Adipocyte (in vitro differentiated cells): Measurements from ENCODE around the gene DPP3.
A peak's percentile ranks its signal among the peaks of the same experiment; 100 is the strongest.
"Not testable (repeated sequence)": the region's sequence is repeated elsewhere in the genome, so short reads cannot be mapped to it uniquely, and the experiment has no call there.

Experiments
- DNase-seq: peaks from one replicate; pipeline ENCODE4 v3.0.0-alpha.2; 2015; ENCODE audit warnings: low read depth
- H3K27me3 ChIP-seq: replicated peaks from 2 replicates; pipeline ENCODE4 v1.7.0; 2013; ENCODE audit warnings: mild to moderate bottlenecking, low read length, moderate library complexity; ENCODE audit not compliant: control insufficient read depth, insufficient read depth
- H3K36me3 ChIP-seq: 2 replicates; pipeline ENCODE4 v1.7.0; 2013; ENCODE audit warnings: low read length, mild to moderate bottlenecking, moderate library complexity; ENCODE audit not compliant: control insufficient read depth, insufficient read depth, severe bottlenecking
- H3K4me1 ChIP-seq: 2 replicates; pipeline ENCODE4 v1.7.0; 2013; ENCODE audit warnings: mild to moderate bottlenecking, low read length, moderate library complexity; ENCODE audit not compliant: control insufficient read depth, insufficient read depth
- H3K4me3 ChIP-seq: 2 replicates; pipeline ENCODE4 v1.7.0; 2013; ENCODE audit warnings: mild to moderate bottlenecking, low read length, moderate library complexity
- H3K9ac ChIP-seq: 2 replicates; pipeline ENCODE4 v1.7.0; 2013; ENCODE audit warnings: mild to moderate bottlenecking, low read length, moderate library complexity
- H3K9me3 ChIP-seq: 2 replicates; pipeline ENCODE4 v1.7.0; 2013; ENCODE audit warnings: mild to moderate bottlenecking, low read length, moderate library complexity; ENCODE audit not compliant: control insufficient read depth

The DPP3 gene, protein sequence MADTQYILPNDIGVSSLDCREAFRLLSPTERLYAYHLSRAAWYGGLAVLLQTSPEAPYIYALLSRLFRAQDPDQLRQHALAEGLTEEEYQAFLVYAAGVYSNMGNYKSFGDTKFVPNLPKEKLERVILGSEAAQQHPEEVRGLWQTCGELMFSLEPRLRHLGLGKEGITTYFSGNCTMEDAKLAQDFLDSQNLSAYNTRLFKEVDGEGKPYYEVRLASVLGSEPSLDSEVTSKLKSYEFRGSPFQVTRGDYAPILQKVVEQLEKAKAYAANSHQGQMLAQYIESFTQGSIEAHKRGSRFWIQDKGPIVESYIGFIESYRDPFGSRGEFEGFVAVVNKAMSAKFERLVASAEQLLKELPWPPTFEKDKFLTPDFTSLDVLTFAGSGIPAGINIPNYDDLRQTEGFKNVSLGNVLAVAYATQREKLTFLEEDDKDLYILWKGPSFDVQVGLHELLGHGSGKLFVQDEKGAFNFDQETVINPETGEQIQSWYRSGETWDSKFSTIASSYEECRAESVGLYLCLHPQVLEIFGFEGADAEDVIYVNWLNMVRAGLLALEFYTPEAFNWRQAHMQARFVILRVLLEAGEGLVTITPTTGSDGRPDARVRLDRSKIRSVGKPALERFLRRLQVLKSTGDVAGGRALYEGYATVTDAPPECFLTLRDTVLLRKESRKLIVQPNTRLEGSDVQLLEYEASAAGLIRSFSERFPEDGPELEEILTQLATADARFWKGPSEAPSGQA

DNA sequence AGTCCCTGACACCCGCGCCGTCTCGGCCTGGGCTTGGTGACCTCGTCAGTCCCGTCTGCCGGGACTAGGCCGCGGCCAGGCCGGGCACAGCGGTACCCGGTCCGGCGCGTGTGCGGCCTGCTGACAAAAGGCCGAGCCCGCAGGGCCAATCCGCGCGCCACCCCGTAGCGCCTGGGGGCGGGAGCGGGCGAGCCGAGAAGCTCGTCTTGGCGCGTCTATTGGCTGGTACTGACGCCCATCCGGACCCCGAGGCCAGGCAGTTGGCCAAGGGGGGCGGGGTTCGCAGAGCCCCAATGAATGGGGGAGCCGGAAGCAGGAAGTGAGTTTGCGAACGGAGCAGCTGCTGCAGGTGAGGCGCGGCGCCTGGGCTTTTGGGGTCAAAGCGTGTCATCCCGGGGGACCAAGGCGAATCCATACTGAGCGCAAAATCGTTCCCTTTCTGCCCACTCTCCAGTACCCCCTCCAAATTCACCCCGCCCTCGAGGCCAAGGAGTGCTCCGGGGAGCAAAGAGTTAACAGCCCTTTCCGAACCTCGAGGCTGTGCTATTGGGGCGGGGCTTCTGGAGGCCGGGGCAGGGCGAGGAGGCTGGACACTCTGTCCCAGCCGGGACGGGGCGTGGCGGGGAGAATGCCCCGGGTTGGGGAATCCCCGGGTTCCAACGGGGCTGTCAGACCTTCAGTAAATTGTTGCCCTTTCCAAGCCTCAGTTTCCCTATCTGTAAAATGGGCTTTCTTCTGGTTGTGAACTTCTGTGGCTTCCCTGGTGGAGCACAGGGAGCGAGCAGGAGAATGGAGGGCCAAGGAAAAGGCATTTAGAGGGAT, at the start of gene DPP3:
Gene DPP3 (plus strand): TSS at position 318 of the 822 bp plus-strand sequence. CDS start 1,767 bp downstream, outside the sequence.
- Histone ChIP-seq H3K36me3 (peaks cover 11% of the 10 kb centered on the region), H3K4me1 (peaks cover 19% of the 10 kb centered on the region), H3K27me3 (no peaks in the 10 kb centered on the region), H3K4me3 (peak within 1 kb of the TSS; percentile 92), H3K9me3 (no peaks in the 10 kb centered on the region), H3K9ac (peak within 1 kb of the TSS; percentile 99)
- peak; percentile 99 for DNase-seq

DNA sequence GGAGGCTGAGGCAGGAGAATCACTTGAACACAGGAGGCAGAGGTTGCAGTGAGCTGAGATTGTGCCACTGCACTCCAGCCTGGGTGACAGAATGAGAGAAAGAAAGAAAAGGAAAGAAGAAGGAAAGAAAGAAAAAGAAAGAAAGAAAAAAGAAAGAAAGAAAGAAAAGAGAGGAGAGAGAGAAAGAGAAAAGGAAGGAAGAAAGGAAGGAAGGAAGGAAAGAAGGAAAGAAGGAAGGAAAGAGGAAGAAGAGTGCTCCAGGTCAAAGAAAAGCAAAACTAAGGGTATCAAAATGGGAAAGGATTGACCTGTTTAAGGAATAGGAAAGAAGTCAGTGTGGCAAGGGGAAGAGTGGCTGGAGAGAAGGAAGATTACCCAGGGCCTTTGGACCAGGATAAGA, 48.9 kb upstream of the DPP3 start:
- H3K9ac ChIP-seq, H3K27me3 ChIP-seq, H3K4me1 ChIP-seq, DNase-seq, H3K4me3 ChIP-seq, H3K9me3 ChIP-seq: not testable (repeated sequence)
- H3K36me3 ChIP-seq, result peaks cover 15% of the 10 kb centered on the region

DNA sequence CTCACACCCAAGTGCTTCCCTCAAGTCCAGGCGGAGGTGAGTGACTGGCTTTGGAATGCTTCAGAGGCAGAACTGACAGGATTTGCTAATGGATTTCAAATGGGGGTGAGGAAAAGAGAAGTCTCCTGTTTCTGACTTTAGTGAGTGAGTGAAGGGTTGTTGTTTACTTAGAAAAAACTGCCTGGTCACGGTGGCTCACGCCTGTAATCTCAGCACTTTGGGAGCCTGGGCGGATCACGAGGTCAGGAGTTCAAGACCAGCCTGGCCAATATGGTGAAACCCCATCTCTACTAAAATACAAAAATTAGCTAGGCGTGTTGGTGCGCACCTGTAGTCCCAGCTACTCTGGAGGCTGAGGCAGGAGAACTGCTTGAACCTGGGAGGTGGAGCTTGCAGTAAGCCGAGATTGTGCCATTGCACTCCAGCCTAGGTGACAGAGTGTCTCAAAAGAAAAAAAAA, 48.3 kb upstream of the DPP3 start:
- not testable (repeated sequence) for H3K9me3 ChIP-seq, H3K4me1 ChIP-seq, H3K27me3 ChIP-seq, H3K9ac ChIP-seq, H3K4me3 ChIP-seq, DNase-seq
- peaks cover 16% of the 10 kb centered on the region for H3K36me3 ChIP-seq

DNA sequence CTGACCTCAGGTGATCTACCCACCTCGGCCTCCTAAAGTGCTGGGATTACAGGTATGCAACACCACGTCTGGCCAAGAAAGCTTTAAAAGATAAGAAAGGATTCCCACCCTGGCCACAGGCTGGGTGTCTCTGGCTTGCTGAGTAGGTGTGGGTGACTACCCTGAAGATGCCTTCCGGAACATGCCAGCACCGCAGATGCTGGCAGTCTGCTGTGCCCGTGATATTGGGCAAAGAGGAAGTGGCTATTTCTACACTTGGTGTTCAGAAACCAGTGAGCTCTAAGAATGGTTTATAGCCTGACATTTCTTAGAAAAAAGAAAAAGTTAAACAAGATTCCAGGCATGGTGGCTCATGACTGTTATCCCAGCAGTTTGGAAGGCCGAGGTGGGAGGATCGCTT, 47.6 kb upstream of the DPP3 start:
- Histone ChIP-seq H3K9me3 (no peaks in the 10 kb centered on the region), H3K27me3 (no peaks in the 10 kb centered on the region), H3K9ac (no peak overlapping the region), H3K4me3 (no peak overlapping the region), H3K4me1 (no peaks in the 10 kb centered on the region), H3K36me3 (peaks cover 18% of the 10 kb centered on the region)
- no peak for DNase-seq

DNA sequence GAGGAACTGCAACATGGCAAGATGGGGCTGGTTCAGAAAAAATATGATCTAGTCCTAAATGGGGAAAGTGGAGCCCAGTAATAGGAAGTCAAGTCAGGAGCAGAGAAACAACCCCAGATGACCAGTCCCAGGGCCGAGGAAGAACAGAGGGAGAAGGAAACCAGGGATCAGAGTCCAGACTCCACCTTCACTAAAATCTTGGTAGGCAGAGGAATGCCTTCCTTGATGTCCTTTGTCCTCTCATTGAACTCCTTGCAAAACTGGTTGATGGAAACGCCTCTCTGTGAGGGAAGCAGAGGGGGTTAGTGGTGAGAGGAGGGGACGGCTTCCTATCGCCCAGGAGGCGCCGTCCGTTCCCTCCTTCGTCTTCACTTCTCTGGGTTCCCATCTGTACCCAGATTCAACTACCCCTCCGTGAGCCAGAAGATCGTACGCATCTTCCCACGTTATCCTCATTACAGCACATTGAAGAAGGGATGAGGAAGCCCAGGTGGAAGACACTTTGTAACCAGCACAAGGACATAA, 42.2 kb upstream of the DPP3 start:
- peaks cover 5% of the 10 kb centered on the region for H3K4me1 ChIP-seq
- no peak for DNase-seq
- H3K36me3 ChIP-seq, result peaks cover 18% of the 10 kb centered on the region
- peak overlapping the region; percentile 86 for H3K4me3 ChIP-seq
- H3K27me3 ChIP-seq, result no peaks in the 10 kb centered on the region
- H3K9ac ChIP-seq, result peak overlapping the region; percentile 90
- H3K9me3 ChIP-seq, result no peaks in the 10 kb centered on the region

DNA sequence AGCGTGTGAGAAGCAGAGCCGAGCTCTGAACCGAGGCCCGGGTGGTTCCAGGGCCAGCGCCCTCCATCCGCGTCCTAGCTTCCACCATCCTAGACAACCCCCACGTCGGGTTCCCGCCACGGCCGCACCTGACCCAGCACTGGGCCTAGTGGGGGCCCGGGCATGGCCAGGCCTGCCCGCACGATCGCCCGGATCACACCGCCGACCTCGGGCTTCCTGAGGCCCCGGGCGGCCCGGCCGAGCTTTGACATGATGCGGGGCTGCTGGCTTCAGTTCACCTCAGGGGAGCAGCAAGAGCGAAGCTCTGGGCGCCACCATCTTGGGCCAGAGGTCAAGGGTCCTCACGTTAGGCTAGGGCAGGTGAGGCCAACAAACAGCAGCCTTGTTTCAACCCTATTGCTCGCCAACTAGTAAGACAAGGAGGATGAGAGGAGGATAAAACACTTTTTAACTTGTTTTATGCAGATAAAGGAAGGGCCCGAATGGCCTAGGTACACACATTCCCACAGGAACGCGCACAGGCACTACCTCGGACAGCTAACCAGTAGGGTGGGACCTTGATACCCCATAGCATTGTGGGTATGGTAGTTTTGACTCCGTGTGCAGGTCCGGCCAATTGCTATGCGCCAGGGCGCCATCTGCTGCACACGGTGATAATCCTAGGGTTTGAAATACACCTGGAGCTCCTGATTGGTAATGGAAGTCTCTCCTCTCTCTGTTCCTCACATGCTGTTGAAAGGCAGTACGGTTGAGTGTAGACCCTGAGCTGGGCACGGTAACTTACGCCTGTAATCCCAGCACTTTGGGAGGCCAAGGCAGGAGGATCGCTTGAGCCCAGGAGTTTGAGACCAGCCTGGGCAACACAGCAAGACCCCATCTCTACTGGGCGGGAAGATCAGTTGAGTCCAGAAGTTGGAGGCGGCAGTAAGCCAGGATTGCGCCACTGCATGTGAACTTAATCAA, 41.4 kb upstream of the DPP3 start, which contains the start of gene MRPL11:
Gene MRPL11 (minus strand): TSS at position 345 of the 963 bp plus-strand sequence. CDS start 94 bp downstream, at position 251.
- H3K4me3 ChIP-seq, result peak within 1 kb of the TSS; percentile 86
- peaks cover 11% of the 10 kb centered on the region for H3K4me1 ChIP-seq
- H3K9ac ChIP-seq, result peak within 1 kb of the TSS; percentile 90
- no peaks in the 10 kb centered on the region for H3K27me3 ChIP-seq
- H3K36me3 ChIP-seq, result peaks cover 18% of the 10 kb centered on the region
- DNase-seq, result peak; percentile 97
- H3K9me3 ChIP-seq, result no peaks in the 10 kb centered on the region

DNA sequence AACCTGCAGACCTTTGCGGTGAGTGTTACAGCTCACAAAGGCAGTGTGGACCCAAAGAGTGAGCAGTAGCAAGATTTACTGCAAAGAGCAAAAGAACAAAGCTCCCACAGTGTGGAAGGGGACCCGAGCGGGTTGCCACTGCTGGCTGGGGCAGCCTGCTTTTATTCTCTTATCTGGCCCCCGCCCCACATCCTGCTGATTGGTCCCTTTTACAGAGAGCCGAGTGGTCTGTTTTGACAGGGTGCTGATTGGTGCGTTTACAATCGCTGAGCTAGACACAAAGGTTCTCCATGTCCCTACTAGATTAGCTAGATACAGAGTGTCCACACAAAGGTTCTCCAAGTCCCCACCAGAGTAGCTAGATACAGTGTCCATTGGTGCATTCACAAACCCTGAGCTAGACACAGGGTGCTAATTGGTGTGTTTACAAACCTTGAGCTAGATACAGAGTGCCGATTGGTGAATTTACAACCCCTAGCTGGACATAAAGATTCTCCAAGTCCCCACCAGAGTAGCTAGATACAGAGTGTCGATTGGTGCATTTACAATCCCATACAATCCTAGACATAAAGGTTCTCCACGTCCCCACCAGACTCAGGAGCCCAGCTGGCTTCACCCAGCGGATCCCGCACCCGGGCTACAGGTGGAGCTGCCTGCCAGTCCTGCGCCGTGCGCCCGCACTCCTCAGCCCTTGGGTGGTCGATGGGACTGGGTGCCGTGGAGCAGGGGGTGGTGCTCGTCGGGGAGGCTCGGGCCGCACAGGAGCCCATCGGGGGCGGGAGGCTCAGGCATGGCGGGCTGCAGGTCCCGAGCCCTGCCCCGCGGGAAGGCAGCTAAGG, 39.9 kb upstream of the DPP3 start:
- H3K4me3 ChIP-seq, H3K27me3 ChIP-seq, DNase-seq, H3K9ac ChIP-seq, H3K9me3 ChIP-seq: not testable (repeated sequence)
- Histone ChIP-seq H3K4me1 (peaks cover 17% of the 10 kb centered on the region), H3K36me3 (peaks cover 12% of the 10 kb centered on the region)

DNA sequence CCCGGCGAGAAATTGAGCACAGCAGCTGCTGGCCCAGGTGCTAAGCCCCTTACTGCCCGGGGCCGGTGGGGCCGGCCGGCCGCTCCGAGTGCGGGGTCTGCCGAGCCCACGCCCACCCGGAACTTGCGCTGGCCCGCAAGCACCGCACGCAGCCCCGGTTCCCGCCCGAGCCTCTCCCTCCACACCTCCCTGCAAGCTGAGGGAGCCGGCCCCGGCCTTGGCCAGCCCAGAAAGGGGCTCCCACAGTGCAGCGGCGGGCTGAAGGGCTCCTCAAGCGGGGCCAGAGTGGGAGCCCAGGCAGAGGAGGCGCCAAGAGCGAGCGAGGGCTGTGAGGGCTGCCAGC, 39.3 kb upstream of the DPP3 start:
- not testable (repeated sequence) for H3K9ac ChIP-seq

DNA sequence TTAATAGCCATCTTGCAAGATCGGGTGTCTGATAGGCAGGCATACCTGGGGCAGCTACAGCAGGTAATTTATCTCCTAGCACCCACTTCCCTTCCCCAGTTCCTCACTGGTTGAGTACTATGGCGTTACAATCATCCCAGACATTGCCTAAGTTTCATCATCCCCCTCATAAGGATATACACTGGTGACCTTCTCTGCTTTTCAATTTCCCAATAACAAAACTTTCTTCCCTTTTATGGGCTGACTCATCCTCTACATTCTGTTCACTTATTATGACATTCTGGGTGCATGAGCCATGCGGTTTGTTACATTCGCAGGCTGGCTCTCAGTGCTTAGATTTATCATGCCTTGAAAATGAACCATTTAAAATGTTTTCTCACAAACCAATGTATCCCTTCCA, 36.6 kb upstream of the DPP3 start:
- Histone ChIP-seq H3K9me3 (no peaks in the 10 kb centered on the region), H3K4me3 (peak overlapping the region; percentile 33), H3K36me3 (no peaks in the 10 kb centered on the region), H3K4me1 (peaks cover 12% of the 10 kb centered on the region), H3K27me3 (no peaks in the 10 kb centered on the region), H3K9ac (peak overlapping the region; percentile 48)
- DNase-seq, result peak; percentile 78

More for the DNA sequence above, 39.3 kb upstream of the DPP3 start:
- not testable (repeated sequence) for H3K27me3 ChIP-seq, DNase-seq, H3K9me3 ChIP-seq, H3K4me3 ChIP-seq, H3K36me3 ChIP-seq
- peaks cover 17% of the 10 kb centered on the region for H3K4me1 ChIP-seq
